GM12878 (cell line): ENCODE results near the gene PTPRM. TPM values are rescaled to one million over a fixed set of nuclear protein-coding genes. Genes with fewer than 3 reads are reported as not detected.

Source experiments
- ATAC-seq: fragments of 200-7000 bp; cut with Tn5 transposase; 3 replicates; pipeline ENCODE4 v1.9.1; 2020; ENCODE audit warnings: mild to moderate bottlenecking, moderate library complexity
- BruUV-seq: library from RNA; stranded (reverse); fragments of 400-500 nt; replicated peaks from 2 replicates; lab custom pipeline; 2021; lab: Mats Ljungman, UMichigan
- CTCF ChIA-PET: fragments of 300-600 bp; sonication (Branson Sonifier 250); formaldehyde crosslinking; extraction: SDS; loops from one replicate; lab custom pipeline; 2021; ENCODE audit warnings: inconsistent platforms; lab: Yijun Ruan, JAX
- POLR2A ChIA-PET: fragments of 350-600 bp; formaldehyde crosslinking; extraction: SDS; loops from one replicate; lab custom pipeline; 2021; ENCODE audit warnings: inconsistent platforms; lab: Charles Lee
- RAD21 ChIA-PET: fragments of 300-600 bp; sonication (Branson Sonifier 250); formaldehyde crosslinking; loops from one replicate; lab custom pipeline; 2023; ENCODE audit warnings: antibody characterized with exemption; ENCODE audit not compliant: unreplicated experiment; lab: Charles Lee
- SMC1A ChIA-PET: fragments of 300-600 bp; sonication (Branson Sonifier 250); formaldehyde crosslinking; loops from one replicate; lab custom pipeline; 2023; ENCODE audit not compliant: unreplicated experiment, uncharacterized antibody; lab: Charles Lee
- DNase-seq: peaks from one replicate; pipeline ENCODE4 v3.0.0-alpha.2; 2011; ENCODE audit warnings: low read depth, low spot score
- FAIRE-seq: peaks from 3 replicates; lab custom pipeline; 2011; peaks lifted over from hg19 to GRCh38; lab: Jason Lieb, UNC
- H2AFZ ChIP-seq: 2 replicates; pipeline ENCODE4 v1.6.0; 2011; ENCODE audit warnings: low read depth, low read length, control low read depth; ENCODE audit not compliant: control insufficient read depth
- H3K27ac ChIP-seq: 2 replicates; pipeline ENCODE4 v1.5.1; 2011; ENCODE audit warnings: control low read depth; ENCODE audit not compliant: control insufficient read depth, insufficient read depth
- H3K27me3 ChIP-seq, 2 experiments: replicated peaks in 1 of 2; 2 replicates each; pipeline versions ENCODE4 v1.6.0 to v1.6.1; 2011; ENCODE audit warnings: low read length in 1 of 2; ENCODE audit not compliant: control insufficient read depth in 2 of 2, insufficient read depth in 2 of 2
- H3K36me3 ChIP-seq, 2 experiments: 2 replicates each; pipeline ENCODE4 v1.5.1; 2011; ENCODE audit warnings: low read length in 1 of 2; ENCODE audit not compliant: control insufficient read depth in 2 of 2, insufficient read depth in 2 of 2
- H3K4me1 ChIP-seq: 2 replicates; pipeline ENCODE4 v1.6.1; 2011; ENCODE audit warnings: mild to moderate bottlenecking, low read length, moderate library complexity, mixed read lengths; ENCODE audit not compliant: control insufficient read depth, insufficient read depth
- H3K4me2 ChIP-seq: 2 replicates; pipeline ENCODE4 v1.6.0; 2011; ENCODE audit warnings: control low read depth; ENCODE audit not compliant: control insufficient read depth, insufficient read depth
- H3K4me3 ChIP-seq: fragments of 200-600 bp; sonication (generic); 2 replicates; pipeline ENCODE4 v1.5.1; 2016
- H3K79me2 ChIP-seq: 2 replicates; pipeline ENCODE4 v1.6.0; 2011; ENCODE audit warnings: low read length; ENCODE audit not compliant: control insufficient read depth, insufficient read depth
- H3K9ac ChIP-seq: 2 replicates; pipeline ENCODE4 v1.8.0; 2011; ENCODE audit warnings: low read length, control low read depth, mixed read lengths; ENCODE audit not compliant: control insufficient read depth, insufficient read depth
- H3K9me3 ChIP-seq: replicated peaks from 3 replicates; pipeline ENCODE4 v1.5.1; 2011; ENCODE audit warnings: mild to moderate bottlenecking, low read length; ENCODE audit not compliant: control insufficient read depth, insufficient read depth
- H4K20me1 ChIP-seq: 2 replicates; pipeline ENCODE4 v1.6.0; 2011; ENCODE audit not compliant: control insufficient read depth, insufficient read depth
- BHLHE40 ChIP-seq, 2 experiments: fragments of 450-650 bp in 1 of 2; IDR thresholded peaks; 2 replicates each; pipeline ENCODE4 v1.6.1; 2011 to 2017; ENCODE audit warnings: low read depth in 2 of 2, borderline replicate concordance in 1 of 2, improper control_type of control experiment in 1 of 2, low read length in 1 of 2, mild to moderate bottlenecking in 1 of 2
- CBFB ChIP-seq: IDR thresholded peaks from 2 replicates; pipeline ENCODE4 v1.6.1; 2016; ENCODE audit warnings: antibody characterized with exemption, low read depth
- EGR1 ChIP-seq, 2 experiments: IDR thresholded peaks; 1 replicate in 1 of 2; 2 replicates in 1 of 2; pipeline ENCODE4 v1.6.1; 2011 to 2012; ENCODE audit warnings: low read depth in 2 of 2, low read length in 2 of 2, borderline replicate concordance in 1 of 2, mild to moderate bottlenecking in 1 of 2, moderate library complexity in 1 of 2
- FOS ChIP-seq: IDR thresholded peaks from 3 replicates; pipeline ENCODE4 v1.6.1; 2011; ENCODE audit warnings: borderline replicate concordance; ENCODE audit not compliant: insufficient read length; ENCODE audit errors: extremely low read depth
- NR2C1 ChIP-seq: fragments of 450-650 bp; IDR thresholded peaks from 2 replicates; pipeline ENCODE4 v1.6.1; 2017; ENCODE audit warnings: antibody characterized with exemption, mild to moderate bottlenecking, moderate library complexity
- RAD51 ChIP-seq: fragments of 450-650 bp; IDR thresholded peaks from 2 replicates; pipeline ENCODE4 v1.6.1; 2016; ENCODE audit warnings: moderate library complexity, mild to moderate bottlenecking, inconsistent platforms
- SUZ12 ChIP-seq: fragments of 200-600 bp; sonication (generic); IDR thresholded peaks from one replicate; pipeline ENCODE4 v1.6.1; 2018; ENCODE audit warnings: antibody characterized with exemption, mild to moderate bottlenecking; ENCODE audit not compliant: unreplicated experiment
- ZNF274 ChIP-seq: IDR thresholded peaks from one replicate; pipeline ENCODE4 v1.8.0; 2011; ENCODE audit not compliant: insufficient read length, insufficient read depth
- WGBS: methylation state at CpG from one replicate; pipeline ENCODE4 v1.1.6; 2016; ENCODE audit warnings: low lambda C conversion rate; ENCODE audit not compliant: insufficient replicate concordance, insufficient coverage; ENCODE audit errors: missing lambda C conversion rate; 5-methylcytosine and 5-hydroxymethylcytosine counted together
- in situ Hi-C: fragments of 300-500 bp; cut with MboI; formaldehyde crosslinking; loops from 9 replicates; pipeline ENCODE4 v1.14.3; 2018; ENCODE audit warnings: mixed read lengths
- intact Hi-C: fragments of 100-400 bp; cut with micrococcal nuclease; formaldehyde crosslinking; loops from one replicate; pipeline ENCODE4 v1.14.2; 2022; ENCODE audit not compliant: unreplicated experiment
- polyA plus RNA-seq, 11 experiments: library from polyadenylated mRNA; depleted of rRNA in 4 of 11; unstranded in 6 of 11; stranded (reverse) in 5 of 11; fragments of >200 nt; fragmentation: Nextera tagmentation in 4 of 11; fragmentation: Illumina TruSeq in 1 of 11; extraction: Ambion mirVana in 4 of 11; extraction: Trizol in 1 of 11; gene quantifications; 1 replicate in 1 of 11; 2 replicates in 10 of 11; pipeline versions ENCODE4 v1.2.1 to v1.2.3, GENCODE V29; 2011 to 2016; ENCODE audit warnings: inconsistent platforms in 2 of 11, missing spikeins in 2 of 11, low read depth in 1 of 11
- total RNA-seq, 4 experiments: library from RNA; depleted of rRNA in 3 of 4; stranded (reverse); fragments of >200 nt in 3 of 4; fragmentation: Illumina TruSeq in 1 of 4; extraction: Trizol in 1 of 4; gene quantifications; 2 replicates each; pipeline versions ENCODE4 v1.2.1 to v1.2.3, GENCODE V29; 2013 to 2021
- TF ChIP-seq, protein P1 (sequence below): IDR thresholded peaks from 2 replicates; pipeline ENCODE4 v1.6.1; 2012; ENCODE audit warnings: improper control_type of control experiment, low read depth, low read length; ENCODE audit not compliant: insufficient replicate concordance
- TF ChIP-seq, protein P2 (sequence below): IDR thresholded peaks from 2 replicates; pipeline ENCODE4 v1.6.1; 2012; ENCODE audit warnings: low read depth, low read length, improper control_type of control experiment

PTPRM gene
- total and polyA plus RNA-seq, 10 of the 15 experiments (the other 5 are each of a cell fraction or from before 2014, with no cell fraction given): 0.07 to 22.6 (median 0.60) TPM

DNA sequence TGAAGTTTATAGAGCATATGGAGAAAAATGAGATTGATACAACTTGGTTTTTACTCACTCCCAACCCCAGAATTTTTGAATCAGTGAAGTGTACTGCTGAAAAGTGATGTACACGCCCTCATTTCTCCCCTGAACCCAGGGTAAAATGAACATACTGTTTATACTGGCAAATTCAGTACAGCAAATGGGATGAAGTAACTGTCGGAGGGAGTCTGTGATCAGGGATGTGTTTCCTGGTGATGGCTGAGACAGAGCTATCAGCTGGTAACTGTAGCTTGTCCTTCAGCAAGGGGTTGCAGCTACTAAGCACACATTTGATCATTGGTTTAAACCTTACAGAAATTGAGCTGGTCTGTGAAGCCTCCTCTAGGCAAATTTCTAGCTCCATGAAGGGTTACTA is 191.6 kb downstream of the PTPRM start:
- Histone ChIP-seq H3K4me3 (no peak overlapping the region), H3K27me3 (peaks cover 0 to 2% of the 10 kb centered on the region in 2 experiments; a peak in 2 of 4 replicates), H3K4me1 (no peaks in the 10 kb centered on the region), H3K36me3 (no peaks in the 10 kb centered on the region), H3K9ac (no peak overlapping the region), H3K4me2 (no peak overlapping the region), H2AFZ (no peak overlapping the region), H3K27ac (no peak overlapping the region), H3K79me2 (no peaks in the 10 kb centered on the region), H4K20me1 (no peaks in the 10 kb centered on the region), H3K9me3 (no peaks in the 10 kb centered on the region)
- ChIA-PET SMC1A (no interaction called here), RAD21 (no interaction called here), CTCF (no interaction called here), POLR2A (no interaction called here)
- FAIRE-seq (no peak), DNase-seq (no peak), ATAC-seq (no peak)
- intact Hi-C loops (no loop called here), in situ Hi-C loops (no loop called here)
- TF ChIP-seq EGR1 (IDR thresholded peaks at IDR 0.05; ENCODE audit: borderline replicate concordance in 1 of 2, low read depth in 2 of 2, low read length in 2 of 2) (no peak), RAD51 (no peak), SUZ12 (no peak), ZNF274 (no peak), CBFB (no peak), NR2C1 (no peak), BHLHE40 (IDR thresholded peaks at IDR 0.05; ENCODE audit: borderline replicate concordance in 1 of 2, low read depth in 2 of 2, low read length in 1 of 2) (no peak), FOS (no peak)
- TF ChIP-seq, protein P1, sequence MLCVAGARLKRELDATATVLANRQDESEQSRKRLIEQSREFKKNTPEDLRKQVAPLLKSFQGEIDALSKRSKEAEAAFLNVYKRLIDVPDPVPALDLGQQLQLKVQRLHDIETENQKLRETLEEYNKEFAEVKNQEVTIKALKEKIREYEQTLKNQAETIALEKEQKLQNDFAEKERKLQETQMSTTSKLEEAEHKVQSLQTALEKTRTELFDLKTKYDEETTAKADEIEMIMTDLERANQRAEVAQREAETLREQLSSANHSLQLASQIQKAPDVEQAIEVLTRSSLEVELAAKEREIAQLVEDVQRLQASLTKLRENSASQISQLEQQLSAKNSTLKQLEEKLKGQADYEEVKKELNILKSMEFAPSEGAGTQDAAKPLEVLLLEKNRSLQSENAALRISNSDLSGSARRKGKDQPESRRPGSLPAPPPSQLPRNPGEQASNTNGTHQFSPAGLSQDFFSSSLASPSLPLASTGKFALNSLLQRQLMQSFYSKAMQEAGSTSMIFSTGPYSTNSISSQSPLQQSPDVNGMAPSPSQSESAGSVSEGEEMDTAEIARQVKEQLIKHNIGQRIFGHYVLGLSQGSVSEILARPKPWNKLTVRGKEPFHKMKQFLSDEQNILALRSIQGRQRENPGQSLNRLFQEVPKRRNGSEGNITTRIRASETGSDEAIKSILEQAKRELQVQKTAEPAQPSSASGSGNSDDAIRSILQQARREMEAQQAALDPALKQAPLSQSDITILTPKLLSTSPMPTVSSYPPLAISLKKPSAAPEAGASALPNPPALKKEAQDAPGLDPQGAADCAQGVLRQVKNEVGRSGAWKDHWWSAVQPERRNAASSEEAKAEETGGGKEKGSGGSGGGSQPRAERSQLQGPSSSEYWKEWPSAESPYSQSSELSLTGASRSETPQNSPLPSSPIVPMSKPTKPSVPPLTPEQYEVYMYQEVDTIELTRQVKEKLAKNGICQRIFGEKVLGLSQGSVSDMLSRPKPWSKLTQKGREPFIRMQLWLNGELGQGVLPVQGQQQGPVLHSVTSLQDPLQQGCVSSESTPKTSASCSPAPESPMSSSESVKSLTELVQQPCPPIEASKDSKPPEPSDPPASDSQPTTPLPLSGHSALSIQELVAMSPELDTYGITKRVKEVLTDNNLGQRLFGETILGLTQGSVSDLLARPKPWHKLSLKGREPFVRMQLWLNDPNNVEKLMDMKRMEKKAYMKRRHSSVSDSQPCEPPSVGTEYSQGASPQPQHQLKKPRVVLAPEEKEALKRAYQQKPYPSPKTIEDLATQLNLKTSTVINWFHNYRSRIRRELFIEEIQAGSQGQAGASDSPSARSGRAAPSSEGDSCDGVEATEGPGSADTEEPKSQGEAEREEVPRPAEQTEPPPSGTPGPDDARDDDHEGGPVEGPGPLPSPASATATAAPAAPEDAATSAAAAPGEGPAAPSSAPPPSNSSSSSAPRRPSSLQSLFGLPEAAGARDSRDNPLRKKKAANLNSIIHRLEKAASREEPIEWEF: no peak
- TF ChIP-seq, protein P2, sequence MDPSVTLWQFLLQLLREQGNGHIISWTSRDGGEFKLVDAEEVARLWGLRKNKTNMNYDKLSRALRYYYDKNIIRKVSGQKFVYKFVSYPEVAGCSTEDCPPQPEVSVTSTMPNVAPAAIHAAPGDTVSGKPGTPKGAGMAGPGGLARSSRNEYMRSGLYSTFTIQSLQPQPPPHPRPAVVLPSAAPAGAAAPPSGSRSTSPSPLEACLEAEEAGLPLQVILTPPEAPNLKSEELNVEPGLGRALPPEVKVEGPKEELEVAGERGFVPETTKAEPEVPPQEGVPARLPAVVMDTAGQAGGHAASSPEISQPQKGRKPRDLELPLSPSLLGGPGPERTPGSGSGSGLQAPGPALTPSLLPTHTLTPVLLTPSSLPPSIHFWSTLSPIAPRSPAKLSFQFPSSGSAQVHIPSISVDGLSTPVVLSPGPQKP: no peak
- no TSS peak for BruUV-seq
- 33% methylated on average over 2 of the region's 2 CpGs for WGBS
